ENCODE measurements around the gene MBD2. TPM values are rescaled to one million over a fixed set of nuclear protein-coding genes. Genes with fewer than 3 reads are reported as not detected.
A peak's percentile ranks its signal among the peaks of the same experiment; 100 is the strongest.

MBD2 gene
- total and polyA plus RNA-seq, 2 donors (not counting 1 experiment from before 2014, with no cell fraction given), result 53.0 to 134 TPM

DNA sequence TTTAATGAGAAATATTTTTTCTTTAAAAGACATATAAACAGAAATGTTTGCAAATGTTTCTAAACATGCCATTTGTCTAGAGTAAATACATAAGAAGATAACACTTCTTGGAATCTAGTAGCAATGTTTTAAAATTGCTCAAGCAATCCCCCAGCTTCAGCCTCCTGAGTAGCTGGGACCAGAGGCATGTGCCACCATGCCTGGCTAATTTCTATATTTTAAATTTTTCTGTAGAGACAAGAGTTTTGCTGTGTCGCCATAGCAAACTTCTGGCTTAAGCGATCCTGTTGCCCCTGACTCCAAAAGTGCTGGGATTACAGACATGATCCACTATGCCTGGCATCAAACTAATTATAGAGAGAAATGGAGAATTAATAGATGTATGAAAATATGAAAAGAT, 14.6 kb upstream of the MBD2 start:
- Mint-ChIP-seq H3K4me1 (peaks cover 6% of the 10 kb centered on the region), H3K4me3 (no peak overlapping the region), H3K9me3 (ENCODE audit: insufficient read depth) (no peaks in the 10 kb centered on the region), H3K27ac (no peak overlapping the region), H3K27me3 (no peaks in the 10 kb centered on the region)
- DNase-seq (no peak), ATAC-seq (ENCODE audit: low read depth) (no peak)
- no CpG with 5 or more reads among the region's 2 CpGs for whole genome bisulfite sequencing (ENCODE audit: insufficient coverage)
- Histone ChIP-seq H3K36me3 (replicated peaks in 1 of 2; ENCODE audit: control extremely low read depth in 1 of 2, control insufficient read depth in 1 of 2, extremely low read depth in 1 of 2, insufficient read depth in 2 of 2, low read length in 1 of 2) (no peaks in the 10 kb centered on the region), H3K4me2 (replicated peaks; ENCODE audit: low read depth, low read length, poor library complexity, severe bottlenecking) (no peak overlapping the region), H3K4me3 (ENCODE audit: control extremely low read depth in 1 of 5, extremely low read depth in 1 of 5, insufficient read depth in 1 of 5, low read depth in 2 of 5, low read length in 4 of 5) (no peak overlapping the region), H2AFZ (ENCODE audit: insufficient read depth, low read depth, low read length, poor library complexity, severe bottlenecking) (no peak overlapping the region), H3K9me3 (ENCODE audit: control extremely low read depth in 1 of 3, control insufficient read depth in 2 of 3, insufficient read depth in 1 of 3, low read length in 2 of 3) (no peaks in the 10 kb centered on the region), H3K27me3 (replicated peaks in 1 of 4; ENCODE audit: control extremely low read depth in 1 of 4, control insufficient read depth in 3 of 4, insufficient read depth in 4 of 4, low read length in 3 of 4) (no peaks in the 10 kb centered on the region), H3K4me1 (ENCODE audit: control insufficient read depth in 2 of 2, insufficient read depth in 2 of 2, low read length in 2 of 2) (peaks cover 0 to 4% of the 10 kb centered on the region in 2 donors), H3K79me2 (ENCODE audit: control insufficient read depth, insufficient read depth, low read length) (no peaks in the 10 kb centered on the region), H3K9ac (ENCODE audit: low read length) (no peak overlapping the region), H4K20me1 (ENCODE audit: control insufficient read depth, insufficient read depth, low read length, poor library complexity, severe bottlenecking) (no peaks in the 10 kb centered on the region), H3K27ac (ENCODE audit: low read length in 2 of 2) (no peak overlapping the region)
- ChIA-PET CTCF (no interaction called here), POLR2A (no interaction called here)
- TF ChIP-seq EZH2 (IDR thresholded peaks at IDR 0.05; ENCODE audit: borderline replicate concordance, insufficient read depth, low read depth, low read length, poor library complexity, severe bottlenecking), result no peak
- TF ChIP-seq, protein P1, sequence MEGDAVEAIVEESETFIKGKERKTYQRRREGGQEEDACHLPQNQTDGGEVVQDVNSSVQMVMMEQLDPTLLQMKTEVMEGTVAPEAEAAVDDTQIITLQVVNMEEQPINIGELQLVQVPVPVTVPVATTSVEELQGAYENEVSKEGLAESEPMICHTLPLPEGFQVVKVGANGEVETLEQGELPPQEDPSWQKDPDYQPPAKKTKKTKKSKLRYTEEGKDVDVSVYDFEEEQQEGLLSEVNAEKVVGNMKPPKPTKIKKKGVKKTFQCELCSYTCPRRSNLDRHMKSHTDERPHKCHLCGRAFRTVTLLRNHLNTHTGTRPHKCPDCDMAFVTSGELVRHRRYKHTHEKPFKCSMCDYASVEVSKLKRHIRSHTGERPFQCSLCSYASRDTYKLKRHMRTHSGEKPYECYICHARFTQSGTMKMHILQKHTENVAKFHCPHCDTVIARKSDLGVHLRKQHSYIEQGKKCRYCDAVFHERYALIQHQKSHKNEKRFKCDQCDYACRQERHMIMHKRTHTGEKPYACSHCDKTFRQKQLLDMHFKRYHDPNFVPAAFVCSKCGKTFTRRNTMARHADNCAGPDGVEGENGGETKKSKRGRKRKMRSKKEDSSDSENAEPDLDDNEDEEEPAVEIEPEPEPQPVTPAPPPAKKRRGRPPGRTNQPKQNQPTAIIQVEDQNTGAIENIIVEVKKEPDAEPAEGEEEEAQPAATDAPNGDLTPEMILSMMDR (IDR thresholded peaks at IDR 0.05), result no peak
- intact Hi-C loops (cut with micrococcal nuclease), result no loop called here

GRCh38 chr18:54238173-54238936, 13.9 kb upstream of the MBD2 start:
- Histone ChIP-seq H3K27me3 (replicated peaks in 1 of 4; ENCODE audit: control extremely low read depth in 1 of 4, control insufficient read depth in 3 of 4, insufficient read depth in 4 of 4, low read length in 3 of 4) (no peaks in the 10 kb centered on the region), H3K79me2 (ENCODE audit: control insufficient read depth, insufficient read depth, low read length) (no peaks in the 10 kb centered on the region), H3K4me3 (ENCODE audit: control extremely low read depth in 1 of 5, extremely low read depth in 1 of 5, insufficient read depth in 1 of 5, low read depth in 2 of 5, low read length in 4 of 5) (no peak overlapping the region), H3K4me1 (ENCODE audit: control insufficient read depth in 2 of 2, insufficient read depth in 2 of 2, low read length in 2 of 2) (peaks cover 0 to 4% of the 10 kb centered on the region in 2 donors), H2AFZ (ENCODE audit: insufficient read depth, low read depth, low read length, poor library complexity, severe bottlenecking) (peak overlapping the region; percentile 17), H3K36me3 (replicated peaks in 1 of 2; ENCODE audit: control extremely low read depth in 1 of 2, control insufficient read depth in 1 of 2, extremely low read depth in 1 of 2, insufficient read depth in 2 of 2, low read length in 1 of 2) (no peaks in the 10 kb centered on the region), H3K4me2 (replicated peaks; ENCODE audit: low read depth, low read length, poor library complexity, severe bottlenecking) (no peak overlapping the region), H3K9ac (ENCODE audit: low read length) (no peak overlapping the region), H3K27ac (ENCODE audit: low read length in 2 of 2) (no peak overlapping the region), H3K9me3 (ENCODE audit: control extremely low read depth in 1 of 3, control insufficient read depth in 2 of 3, insufficient read depth in 1 of 3, low read length in 2 of 3) (no peaks in the 10 kb centered on the region), H4K20me1 (ENCODE audit: control insufficient read depth, insufficient read depth, low read length, poor library complexity, severe bottlenecking) (no peaks in the 10 kb centered on the region)
- H3K4me3 Mint-ChIP-seq, result no peak overlapping the region
- ATAC-seq (ENCODE audit: low read depth) (no peak), DNase-seq (no peak)
- CTCF ChIA-PET, result no interaction called here
- intact Hi-C loops (cut with micrococcal nuclease), result no loop called here
- no peak overlapping the region for H3K27ac Mint-ChIP-seq
- H3K27me3 Mint-ChIP-seq, result no peaks in the 10 kb centered on the region
- POLR2A ChIA-PET, result no interaction called here
- H3K9me3 Mint-ChIP-seq (ENCODE audit: insufficient read depth), result no peaks in the 10 kb centered on the region
- peaks cover 6% of the 10 kb centered on the region for H3K4me1 Mint-ChIP-seq
- 67% methylated on average over 1 of the region's 7 CpGs for WGBS (ENCODE audit: insufficient coverage)
- TF ChIP-seq, protein P1 (IDR thresholded peaks at IDR 0.05), result no peak
- TF ChIP-seq EZH2 (IDR thresholded peaks at IDR 0.05; ENCODE audit: borderline replicate concordance, insufficient read depth, low read depth, low read length, poor library complexity, severe bottlenecking), result no peak
